Measurements from ENCODE around the gene CRELD2.

DNA sequence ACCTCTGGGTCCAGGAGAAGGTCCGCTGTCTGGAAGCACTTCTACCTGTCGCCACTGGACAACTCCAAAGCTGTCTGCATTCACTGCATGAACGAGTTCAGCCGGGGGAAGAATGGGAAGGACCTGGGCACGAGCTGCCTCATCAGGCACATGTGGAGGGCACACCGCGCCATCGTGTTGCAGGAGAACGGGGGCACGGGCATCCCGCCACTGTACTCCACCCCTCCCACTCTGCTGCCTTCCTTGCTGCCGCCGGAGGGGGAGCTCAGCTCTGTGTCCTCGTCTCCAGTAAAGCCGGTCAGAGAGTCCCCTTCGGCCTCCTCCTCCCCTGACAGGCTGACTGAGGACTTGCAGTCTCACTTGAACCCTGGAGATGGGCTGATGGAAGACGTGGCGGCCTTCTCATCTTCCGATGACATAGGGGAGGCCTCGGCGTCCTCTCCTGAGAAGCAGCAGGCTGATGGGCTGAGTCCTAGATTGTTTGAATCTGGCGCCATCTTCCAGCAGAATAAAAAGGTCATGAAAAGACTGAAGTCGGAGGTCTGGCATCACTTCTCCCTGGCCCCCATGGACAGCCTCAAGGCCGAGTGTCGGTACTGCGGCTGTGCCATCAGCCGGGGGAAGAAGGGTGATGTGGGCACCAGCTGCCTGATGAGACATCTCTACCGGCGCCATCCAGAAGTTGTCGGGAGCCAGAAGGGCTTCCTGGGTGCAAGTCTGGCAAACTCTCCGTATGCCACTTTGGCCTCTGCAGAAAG is 33.8 kb upstream of the CRELD2 start:
- TF ChIP-seq POLR2AphosphoS5 (IDR thresholded peaks at IDR 0.05; ENCODE audit: low read depth) (no peak), EZH2 (IDR thresholded peaks at IDR 0.05; ENCODE audit: low read depth, unreplicated experiment) (no peak), CREB1 (CRISPR knock-in tag; IDR thresholded peaks at IDR 0.05; ENCODE audit: low read depth) (no peak), EZH2phosphoT487 (IDR thresholded peaks at IDR 0.05; ENCODE audit: unreplicated experiment) (no peak), JUNB (IDR thresholded peaks at IDR 0.05; ENCODE audit: unreplicated experiment) (no peak)
- TF ChIP-seq, protein P1, sequence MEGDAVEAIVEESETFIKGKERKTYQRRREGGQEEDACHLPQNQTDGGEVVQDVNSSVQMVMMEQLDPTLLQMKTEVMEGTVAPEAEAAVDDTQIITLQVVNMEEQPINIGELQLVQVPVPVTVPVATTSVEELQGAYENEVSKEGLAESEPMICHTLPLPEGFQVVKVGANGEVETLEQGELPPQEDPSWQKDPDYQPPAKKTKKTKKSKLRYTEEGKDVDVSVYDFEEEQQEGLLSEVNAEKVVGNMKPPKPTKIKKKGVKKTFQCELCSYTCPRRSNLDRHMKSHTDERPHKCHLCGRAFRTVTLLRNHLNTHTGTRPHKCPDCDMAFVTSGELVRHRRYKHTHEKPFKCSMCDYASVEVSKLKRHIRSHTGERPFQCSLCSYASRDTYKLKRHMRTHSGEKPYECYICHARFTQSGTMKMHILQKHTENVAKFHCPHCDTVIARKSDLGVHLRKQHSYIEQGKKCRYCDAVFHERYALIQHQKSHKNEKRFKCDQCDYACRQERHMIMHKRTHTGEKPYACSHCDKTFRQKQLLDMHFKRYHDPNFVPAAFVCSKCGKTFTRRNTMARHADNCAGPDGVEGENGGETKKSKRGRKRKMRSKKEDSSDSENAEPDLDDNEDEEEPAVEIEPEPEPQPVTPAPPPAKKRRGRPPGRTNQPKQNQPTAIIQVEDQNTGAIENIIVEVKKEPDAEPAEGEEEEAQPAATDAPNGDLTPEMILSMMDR (conservative IDR thresholded peaks at IDR 0.05; ENCODE audit: low read depth in 2 of 2): no peak

All from GM23338 (cell line).